Measurements from ENCODE around the gene NBR1. TPM values are rescaled to one million over a fixed set of nuclear protein-coding genes. Genes with fewer than 3 reads are reported as not detected.
"Not testable (repeated sequence)": the region's sequence is repeated elsewhere in the genome, so short reads cannot be mapped to it uniquely, and the experiment has no call there.

NBR1 gene
- total RNA-seq, 1 experiment from 2014 or later, result 65.6 TPM

- not testable (repeated sequence) for DNase-seq (ENCODE audit: low read depth)
These were observed 17.7 kb upstream of the NBR1 start for GRCh38 chr17:43153197-43153835.

GRCh38 chr17:43155666-43156065 lies 15.3 kb upstream of the NBR1 start:
- no peak for DNase-seq (ENCODE audit: low read depth)

GRCh38 chr17:43159232-43159631 lies 11.8 kb upstream of the NBR1 start:
- DNase-seq (ENCODE audit: low read depth), result not testable (repeated sequence)

GRCh38 chr17:43159957-43160356 lies 11.1 kb upstream of the NBR1 start:
- DNase-seq (ENCODE audit: low read depth), result not testable (repeated sequence)

- DNase-seq (ENCODE audit: low read depth), result not testable (repeated sequence)
These were observed 5.0 kb upstream of the NBR1 start for GRCh38 chr17:43165971-43166370.

GRCh38 chr17:43169561-43170139 lies 1.4 kb upstream of the NBR1 start:
- DNase-seq (ENCODE audit: low read depth), result no peak

GRCh38 chr17:43170140-43170765 lies 761 bp upstream of the NBR1 start:
- DNase-seq (ENCODE audit: low read depth), result peak; percentile 97

GRCh38 chr17:43171586-43172487 lies 823 bp downstream of the NBR1 start:
- peak; percentile 96 for DNase-seq (ENCODE audit: low read depth)

GRCh38 chr17:43175213-43176118 lies 4.5 kb downstream of the NBR1 start:
- DNase-seq (ENCODE audit: low read depth), result no peak

- no peak for DNase-seq (ENCODE audit: low read depth)
These were observed 5.1 kb downstream of the NBR1 start for GRCh38 chr17:43176119-43176570.

GRCh38 chr17:43183921-43184320 lies 12.9 kb downstream of the NBR1 start:
- DNase-seq (ENCODE audit: low read depth), result no peak

GRCh38 chr17:43186656-43187055 lies 15.6 kb downstream of the NBR1 start:
- not testable (repeated sequence) for DNase-seq (ENCODE audit: low read depth)

- DNase-seq (ENCODE audit: low read depth), result no peak
These were observed 22.2 kb downstream of the NBR1 start for GRCh38 chr17:43193251-43193650.

- DNase-seq (ENCODE audit: low read depth), result no peak
These were observed 28.6 kb downstream of the NBR1 start for GRCh38 chr17:43199633-43200032.

GRCh38 chr17:43200127-43200526 lies 29.1 kb downstream of the NBR1 start:
- peak; percentile 14 for DNase-seq (ENCODE audit: low read depth)

GRCh38 chr17:43203013-43203412 lies 32.0 kb downstream of the NBR1 start:
- not testable (repeated sequence) for DNase-seq (ENCODE audit: low read depth)

GRCh38 chr17:43210576-43210975 lies 39.6 kb downstream of the NBR1 start:
- no peak for DNase-seq (ENCODE audit: low read depth)

- DNase-seq (ENCODE audit: low read depth), result no peak
These were observed 40.1 kb downstream of the NBR1 start for GRCh38 chr17:43211123-43211479.

GRCh38 chr17:43211480-43212402 lies 40.7 kb downstream of the NBR1 start, which contains the start of gene TMEM106A:
Gene TMEM106A, plus strand, starts transcription at chr17:43211875. Its CDS starts 1,167 bp downstream, at chr17:43213042.
- peak; percentile 63 for DNase-seq (ENCODE audit: low read depth)

All from HT1080 (cell line).